ENCODE data around the gene IFT81. TPM values are rescaled to one million over a fixed set of nuclear protein-coding genes. Genes with fewer than 3 reads are reported as not detected.
"Not testable (repeated sequence)": the region's sequence is repeated elsewhere in the genome, so short reads cannot be mapped to it uniquely, and the experiment has no call there.

Gene IFT81
- total and polyA plus RNA-seq, 7 experiments from 2014 or later, result 0.66 to 1.3 (median 1.0) TPM

GRCh38 chr12:110223777-110224378, 99.7 kb downstream of the IFT81 start:
- CTCF ChIA-PET, result no interaction called here

GRCh38 chr12:110224379-110225304, 100.5 kb downstream of the IFT81 start:
- peaks cover 0 to 2% (median 0%) of the 10 kb centered on the region in 5 donors for H3K36me3 Mint-ChIP-seq
- Histone ChIP-seq H3K36me3 (ENCODE audit: control insufficient read depth in 2 of 3, insufficient read depth in 3 of 3, low read length in 3 of 3) (no peaks in the 10 kb centered on the region), H3K9me3 (ENCODE audit: control insufficient read depth in 2 of 3, low read length in 3 of 3) (no peaks in the 10 kb centered on the region), H3K27ac (ENCODE audit: low read depth, low read length) (no peak overlapping the region), H3K27me3 (ENCODE audit: control insufficient read depth in 2 of 2, insufficient read depth in 2 of 2, low read length in 2 of 2) (no peaks in the 10 kb centered on the region), H3K4me1 (ENCODE audit: control insufficient read depth in 2 of 2, insufficient read depth in 2 of 2, low read length in 2 of 2) (no peaks in the 10 kb centered on the region), H3K4me3 (ENCODE audit: low read length) (no peak overlapping the region)
- H3K4me1 Mint-ChIP-seq, result peaks cover 0 to 5% (median 0%) of the 10 kb centered on the region in 7 donors
- CTCF ChIA-PET, result interaction anchor here (1.0 kb wide), 1 partner anchor 123 kb away, joined by 3 read pairs; no protein-coding TSS in a partner anchor
- H3K4me3 Mint-ChIP-seq, result no peak overlapping the region
- DNase-seq (no peak), ATAC-seq (no peak)
- POLR2A ChIA-PET, result no interaction called here
- H3K27me3 Mint-ChIP-seq, result peaks cover 0 to 26% (median 0%) of the 10 kb centered on the region in 5 donors
- H3K27ac Mint-ChIP-seq, result no peak overlapping the region
- intact Hi-C loops (cut with micrococcal nuclease), result loop anchor here (1.0 kb wide), 1 partner anchor 124 kb away; no protein-coding TSS in a partner anchor
- no peaks in the 10 kb centered on the region for H3K9me3 Mint-ChIP-seq

More at GRCh38 chr12:110223777-110224378, 99.7 kb downstream of the IFT81 start:
- POLR2A ChIA-PET, result no interaction called here
- intact Hi-C loops (cut with micrococcal nuclease), result loop anchor here (1.0 kb wide), 1 partner anchor 124 kb away; no protein-coding TSS in a partner anchor
- Histone ChIP-seq H3K27ac (ENCODE audit: low read depth, low read length) (no peak overlapping the region), H3K36me3 (ENCODE audit: control insufficient read depth in 2 of 3, insufficient read depth in 3 of 3, low read length in 3 of 3) (no peaks in the 10 kb centered on the region), H3K27me3 (ENCODE audit: control insufficient read depth in 2 of 2, insufficient read depth in 2 of 2, low read length in 2 of 2) (no peaks in the 10 kb centered on the region), H3K4me1 (ENCODE audit: control insufficient read depth in 2 of 2, insufficient read depth in 2 of 2, low read length in 2 of 2) (no peaks in the 10 kb centered on the region), H3K4me3 (ENCODE audit: low read length) (no peak overlapping the region), H3K9me3 (ENCODE audit: control insufficient read depth in 2 of 3, low read length in 3 of 3) (no peaks in the 10 kb centered on the region)
- DNase-seq, result no peak
- Mint-ChIP-seq H3K9me3 (no peaks in the 10 kb centered on the region), H3K27me3 (peaks cover 0 to 22% (median 0%) of the 10 kb centered on the region in 5 donors), H3K27ac (no peak overlapping the region), H3K4me1 (peaks cover 0 to 5% (median 0%) of the 10 kb centered on the region in 7 donors), H3K4me3 (no peak overlapping the region), H3K36me3 (peaks cover 0 to 2% (median 0%) of the 10 kb centered on the region in 5 donors)
- no peak for ATAC-seq

- intact Hi-C loops (cut with micrococcal nuclease), result no loop called here
- no peaks in the 10 kb centered on the region for H3K4me1 ChIP-seq (ENCODE audit: control insufficient read depth in 2 of 2, insufficient read depth in 2 of 2, low read length in 2 of 2)
- Mint-ChIP-seq H3K27ac (no peak overlapping the region), H3K4me1 (peaks cover 0 to 5% (median 0%) of the 10 kb centered on the region in 7 donors), H3K27me3 (peaks cover 0 to 28% (median 0%) of the 10 kb centered on the region in 5 donors), H3K4me3 (no peak overlapping the region), H3K36me3 (no peaks in the 10 kb centered on the region), H3K9me3 (no peaks in the 10 kb centered on the region)
- ATAC-seq (no peak), DNase-seq (no peak)
- H3K4me3 ChIP-seq (ENCODE audit: low read length), result no peak overlapping the region
- no peak overlapping the region for H3K27ac ChIP-seq (ENCODE audit: low read depth, low read length)
- ChIA-PET POLR2A (no interaction called here), CTCF (interaction anchor here (0.7 to 2.0 kb wide), 4 partner anchors 30 to 128 kb away, joined by 3 to 8 read pairs (median 5); no protein-coding TSS in a partner anchor)
- no peaks in the 10 kb centered on the region for H3K9me3 ChIP-seq (ENCODE audit: control insufficient read depth in 2 of 3, low read length in 3 of 3)
- H3K27me3 ChIP-seq (ENCODE audit: control insufficient read depth in 2 of 2, insufficient read depth in 2 of 2, low read length in 2 of 2), result no peaks in the 10 kb centered on the region
- H3K36me3 ChIP-seq (ENCODE audit: control insufficient read depth in 2 of 3, insufficient read depth in 3 of 3, low read length in 3 of 3), result no peaks in the 10 kb centered on the region
Measured at GRCh38 chr12:110227138-110227537, 103.0 kb downstream of the IFT81 start.

GRCh38 chr12:110228348-110228747, 104.2 kb downstream of the IFT81 start:
- peaks cover 0 to 28% (median 0%) of the 10 kb centered on the region in 5 donors for H3K27me3 Mint-ChIP-seq
- H3K4me1 ChIP-seq (ENCODE audit: control insufficient read depth in 2 of 2, insufficient read depth in 2 of 2, low read length in 2 of 2); H3K9me3 ChIP-seq (ENCODE audit: control insufficient read depth in 2 of 3, low read length in 3 of 3); H3K36me3 Mint-ChIP-seq; ATAC-seq; H3K9me3 Mint-ChIP-seq; DNase-seq; intact Hi-C loops (cut with micrococcal nuclease); H3K36me3 ChIP-seq (ENCODE audit: control insufficient read depth in 2 of 3, insufficient read depth in 3 of 3, low read length in 3 of 3); H3K4me3 ChIP-seq (ENCODE audit: low read length); H3K27ac Mint-ChIP-seq; H3K4me1 Mint-ChIP-seq; H3K27ac ChIP-seq (ENCODE audit: low read depth, low read length); H3K4me3 Mint-ChIP-seq; H3K27me3 ChIP-seq (ENCODE audit: control insufficient read depth in 2 of 2, insufficient read depth in 2 of 2, low read length in 2 of 2): not testable (repeated sequence)
- ChIA-PET POLR2A (interaction anchor here (0.6 kb wide), 1 partner anchor 18 kb away, joined by 4 read pairs; no protein-coding TSS in a partner anchor), CTCF (interaction anchor here (0.8 to 2.0 kb wide), 2 partner anchors 21 to 127 kb away, joined by 3 to 8 read pairs; no protein-coding TSS in a partner anchor)

- Histone ChIP-seq H3K4me1 (ENCODE audit: control insufficient read depth in 2 of 2, insufficient read depth in 2 of 2, low read length in 2 of 2) (no peaks in the 10 kb centered on the region), H3K4me3 (ENCODE audit: low read length) (no peak overlapping the region), H3K9me3 (ENCODE audit: control insufficient read depth in 2 of 3, low read length in 3 of 3) (no peaks in the 10 kb centered on the region), H3K36me3 (ENCODE audit: control insufficient read depth in 2 of 3, insufficient read depth in 3 of 3, low read length in 3 of 3) (no peaks in the 10 kb centered on the region), H3K27ac (ENCODE audit: low read depth, low read length) (no peak overlapping the region), H3K27me3 (ENCODE audit: control insufficient read depth in 2 of 2, insufficient read depth in 2 of 2, low read length in 2 of 2) (no peaks in the 10 kb centered on the region)
- POLR2A ChIA-PET, result interaction anchor here (0.6 kb wide), 1 partner anchor 18 kb away, joined by 4 read pairs; no protein-coding TSS in a partner anchor
- H3K27ac Mint-ChIP-seq, result no peak overlapping the region
- no peaks in the 10 kb centered on the region for H3K36me3 Mint-ChIP-seq
- H3K9me3 Mint-ChIP-seq, result no peaks in the 10 kb centered on the region
- H3K4me3 Mint-ChIP-seq, result no peak overlapping the region
- peaks cover 0 to 5% (median 0%) of the 10 kb centered on the region in 7 donors for H3K4me1 Mint-ChIP-seq
- DNase-seq (no peak), ATAC-seq (no peak)
- CTCF ChIA-PET, result no interaction called here
- H3K27me3 Mint-ChIP-seq, result peaks cover 0 to 28% (median 0%) of the 10 kb centered on the region in 5 donors
- intact Hi-C loops (cut with micrococcal nuclease), result no loop called here
Measured at GRCh38 chr12:110228756-110229155, 104.6 kb downstream of the IFT81 start.

GRCh38 chr12:110229409-110229808, 105.3 kb downstream of the IFT81 start:
- ChIA-PET CTCF (no interaction called here), POLR2A (no interaction called here)
- H3K27ac ChIP-seq (ENCODE audit: low read depth, low read length), result no peak overlapping the region
- ATAC-seq (no peak), DNase-seq (no peak)
- no peaks in the 10 kb centered on the region for H3K36me3 Mint-ChIP-seq
- H3K4me1 Mint-ChIP-seq, result peaks cover 0 to 1% (median 0%) of the 10 kb centered on the region in 7 donors
- no peak overlapping the region for H3K4me3 Mint-ChIP-seq
- H3K4me3 ChIP-seq (ENCODE audit: low read length), result no peak overlapping the region
- intact Hi-C loops (cut with micrococcal nuclease), result no loop called here
- H3K9me3 Mint-ChIP-seq, result no peaks in the 10 kb centered on the region
- H3K27ac Mint-ChIP-seq, result no peak overlapping the region
- peaks cover 0 to 31% (median 0%) of the 10 kb centered on the region in 5 donors for H3K27me3 Mint-ChIP-seq
- no peaks in the 10 kb centered on the region for H3K27me3 ChIP-seq (ENCODE audit: control insufficient read depth in 2 of 2, insufficient read depth in 2 of 2, low read length in 2 of 2)
- no peaks in the 10 kb centered on the region for H3K36me3 ChIP-seq (ENCODE audit: control insufficient read depth in 2 of 3, insufficient read depth in 3 of 3, low read length in 3 of 3)
- H3K4me1 ChIP-seq (ENCODE audit: control insufficient read depth in 2 of 2, insufficient read depth in 2 of 2, low read length in 2 of 2), result no peaks in the 10 kb centered on the region
- no peaks in the 10 kb centered on the region for H3K9me3 ChIP-seq (ENCODE audit: control insufficient read depth in 2 of 3, low read length in 3 of 3)

Data from naive thymus-derived CD4-positive, alpha-beta T cell (primary cell).